ENCODE measurements around the gene AKAP6.
"Not testable (repeated sequence)": the region's sequence is repeated elsewhere in the genome, so short reads cannot be mapped to it uniquely, and the experiment has no call there.

AKAP6 gene

GRCh38 chr14:32372154-32372553 is 43.1 kb downstream of the AKAP6 start:
- no peak for DNase-seq

- DNase-seq, result not testable (repeated sequence)
These were observed 44.1 kb downstream of the AKAP6 start for GRCh38 chr14:32373174-32373573.

- DNase-seq, result no peak
These were observed 45.1 kb downstream of the AKAP6 start for GRCh38 chr14:32374155-32374554.

GRCh38 chr14:32375663-32376062 is 46.6 kb downstream of the AKAP6 start:
- DNase-seq, result no peak

GRCh38 chr14:32377046-32377646 is 48.0 kb downstream of the AKAP6 start:
- DNase-seq, result no peak

GRCh38 chr14:32378284-32378683 is 49.2 kb downstream of the AKAP6 start:
- no peak for DNase-seq

GRCh38 chr14:32379447-32379846 is 50.3 kb downstream of the AKAP6 start:
- no peak for DNase-seq

- DNase-seq, result no peak
These were observed 52.8 kb downstream of the AKAP6 start for GRCh38 chr14:32381869-32382268.

- no peak for DNase-seq
These were observed 53.6 kb downstream of the AKAP6 start for GRCh38 chr14:32382704-32383103.

- DNase-seq, result no peak
These were observed 54.4 kb downstream of the AKAP6 start for GRCh38 chr14:32383364-32384009.

- DNase-seq, result no peak
These were observed 55.4 kb downstream of the AKAP6 start for GRCh38 chr14:32384464-32384863.

GRCh38 chr14:32387295-32387694 is 58.2 kb downstream of the AKAP6 start:
- DNase-seq, result not testable (repeated sequence)

GRCh38 chr14:32393119-32393518 is 64.0 kb downstream of the AKAP6 start:
- no peak for DNase-seq

GRCh38 chr14:32394038-32394437 is 64.9 kb downstream of the AKAP6 start:
- no peak for DNase-seq

GRCh38 chr14:32396885-32397284 is 67.8 kb downstream of the AKAP6 start:
- DNase-seq, result no peak

- no peak for DNase-seq
These were observed 69.0 kb downstream of the AKAP6 start for GRCh38 chr14:32397861-32398640.

- no peak for DNase-seq
These were observed 70.8 kb downstream of the AKAP6 start for GRCh38 chr14:32399920-32400319.

- DNase-seq, result no peak
These were observed 71.4 kb downstream of the AKAP6 start for GRCh38 chr14:32400480-32400879.

- DNase-seq, result no peak
These were observed 73.9 kb downstream of the AKAP6 start for GRCh38 chr14:32403021-32403420.

GRCh38 chr14:32403688-32404087 is 74.6 kb downstream of the AKAP6 start:
- DNase-seq, result no peak

GRCh38 chr14:32404784-32405573 is 75.9 kb downstream of the AKAP6 start:
- DNase-seq, result no peak

GRCh38 chr14:32405856-32406255 is 76.8 kb downstream of the AKAP6 start:
- DNase-seq, result no peak

GRCh38 chr14:32407130-32407529 is 78.0 kb downstream of the AKAP6 start:
- DNase-seq, result no peak

Measured in effector CD8-positive, alpha-beta T cell (primary cell).